Natural killer cell (primary cell): Measurements from ENCODE around the gene CHST4. TPM values are rescaled to one million over a fixed set of nuclear protein-coding genes. Genes with fewer than 3 reads are reported as not detected.
"Not testable (repeated sequence)": the region's sequence is repeated elsewhere in the genome, so short reads cannot be mapped to it uniquely, and the experiment has no call there.

ENCODE experiments used
- ATAC-seq, 3 donors: fragments of 150-1000 bp in 2 of 3; fragments of 200-7000 bp in 1 of 3; cut with Tn5 transposase; 1 replicate in 1 of 3; 2 replicates in 2 of 3; pipeline ENCODE4 v1.10.0; 2021; ENCODE audit warnings: mild to moderate bottlenecking in 2 of 3, moderate library complexity in 2 of 3
- DNase-seq, 2 donors: peaks; one replicate each; pipeline versions ENCODE4 v3.0.0 to v3.0.0-alpha.2; 2013 to 2021; ENCODE audit warnings: mixed read lengths in 1 of 2
- H3K27ac ChIP-seq: one replicate; pipeline ENCODE4 v1.5.1; 2013; ENCODE audit warnings: mild to moderate bottlenecking, low read length
- H3K27me3 ChIP-seq: one replicate; pipeline ENCODE4 v1.6.1; 2013; ENCODE audit warnings: low read length; ENCODE audit not compliant: control insufficient read depth, insufficient read depth
- H3K36me3 ChIP-seq: one replicate; pipeline ENCODE4 v1.6.1; 2013; ENCODE audit warnings: low read length; ENCODE audit not compliant: control insufficient read depth, insufficient read depth
- H3K4me1 ChIP-seq: one replicate; pipeline ENCODE4 v1.6.1; 2013; ENCODE audit warnings: low read length; ENCODE audit not compliant: control insufficient read depth, insufficient read depth
- H3K4me3 ChIP-seq: one replicate; pipeline ENCODE4 v1.5.1; 2013; ENCODE audit warnings: low read length
- H3K9me3 ChIP-seq: one replicate; pipeline ENCODE4 v1.6.1; 2013; ENCODE audit warnings: low read length; ENCODE audit not compliant: control insufficient read depth, insufficient read depth
- H3K27ac Mint-ChIP-seq, 2 donors: one replicate each; pipeline ENCODE4 v1.8.0; 2022; ENCODE audit warnings: mild to moderate bottlenecking in 2 of 2, mixed read lengths in 2 of 2, moderate library complexity in 1 of 2
- H3K27me3 Mint-ChIP-seq, 2 donors: one replicate each; pipeline ENCODE4 v1.8.0; 2022; ENCODE audit warnings: low read depth in 2 of 2, mixed read lengths in 2 of 2
- H3K36me3 Mint-ChIP-seq: one replicate; pipeline ENCODE4 v1.8.0; 2022; ENCODE audit warnings: mixed read lengths
- H3K4me1 Mint-ChIP-seq, 2 donors: one replicate each; pipeline ENCODE4 v1.8.0; 2022; ENCODE audit warnings: mixed read lengths in 2 of 2
- H3K4me3 Mint-ChIP-seq: one replicate; pipeline ENCODE4 v1.8.0; 2022; ENCODE audit warnings: mild to moderate bottlenecking, moderate library complexity, mixed read lengths
- H3K9me3 Mint-ChIP-seq, 2 donors: one replicate each; pipeline ENCODE4 v1.8.0; 2022; ENCODE audit warnings: mixed read lengths in 2 of 2
- CTCF ChIP-seq: fragments of 200-600 bp; IDR thresholded peaks from one replicate; pipeline ENCODE4 v1.8.0; 2022; ENCODE audit warnings: antibody characterized with exemption
- WGBS: methylation state at CpG from one replicate; pipeline ENCODE4 v1.1.7; 2013; ENCODE audit warnings: missing lambda C conversion rate; ENCODE audit not compliant: insufficient coverage; 5-methylcytosine and 5-hydroxymethylcytosine counted together
- intact Hi-C: fragments of 100-400 bp; cut with micrococcal nuclease; formaldehyde crosslinking; loops from one replicate; pipeline ENCODE4 v1.14.2; 2022
- total RNA-seq, 4 donors: library from RNA; stranded (reverse); fragments of 120-200 nt in 1 of 4; gene quantifications; one replicate each; pipeline versions ENCODE4 v1.2.3 to v1.2.4, GENCODE V29; 2013 to 2022

The CHST4 gene
- total RNA-seq, 3 donors from 2014 or later (not counting 1 experiment from before 2014, with no cell fraction given), result not detected

GRCh38 chr16:71573387-71574094 is 47.3 kb downstream of the CHST4 start:
- no peaks in the 10 kb centered on the region for H3K9me3 Mint-ChIP-seq
- H3K27me3 Mint-ChIP-seq, result peaks cover 12 to 29% of the 10 kb centered on the region in 2 donors
- Histone ChIP-seq H3K36me3 (no peaks in the 10 kb centered on the region), H3K4me1 (no peaks in the 10 kb centered on the region), H3K4me3 (no peak overlapping the region), H3K27ac (no peak overlapping the region), H3K9me3 (no peaks in the 10 kb centered on the region), H3K27me3 (no peaks in the 10 kb centered on the region)
- no peaks in the 10 kb centered on the region for H3K36me3 Mint-ChIP-seq
- intact Hi-C loops, result no loop called here
- no peak for TF ChIP-seq CTCF
- ATAC-seq (no peak), DNase-seq (no peak)
- no peak overlapping the region for H3K4me3 Mint-ChIP-seq
- no peak overlapping the region for H3K27ac Mint-ChIP-seq
- H3K4me1 Mint-ChIP-seq, result no peaks in the 10 kb centered on the region
- 86% methylated on average over 4 of the region's 5 CpGs for WGBS

- Mint-ChIP-seq H3K27me3 (peaks cover 12 to 24% of the 10 kb centered on the region in 2 donors), H3K27ac (no peak overlapping the region), H3K9me3 (no peaks in the 10 kb centered on the region), H3K36me3 (no peaks in the 10 kb centered on the region), H3K4me3 (no peak overlapping the region), H3K4me1 (no peaks in the 10 kb centered on the region)
- intact Hi-C loops, result no loop called here
- no peak for DNase-seq
- TF ChIP-seq CTCF, result no peak
- H3K4me1 ChIP-seq, result no peaks in the 10 kb centered on the region
- H3K36me3 ChIP-seq, result no peaks in the 10 kb centered on the region
- ATAC-seq, result no peak
- H3K9me3 ChIP-seq, result no peaks in the 10 kb centered on the region
- H3K27me3 ChIP-seq, result no peaks in the 10 kb centered on the region
- H3K27ac ChIP-seq, result no peak overlapping the region
- no peak overlapping the region for H3K4me3 ChIP-seq
These were observed 48.5 kb downstream of the CHST4 start for GRCh38 chr16:71574702-71575101.

- H3K36me3 Mint-ChIP-seq, result no peaks in the 10 kb centered on the region
- H3K27me3 Mint-ChIP-seq, result peaks cover 17 to 25% of the 10 kb centered on the region in 2 donors
- Histone ChIP-seq H3K36me3 (no peaks in the 10 kb centered on the region), H3K4me1 (no peaks in the 10 kb centered on the region), H3K9me3 (no peaks in the 10 kb centered on the region), H3K4me3 (no peak within 1 kb of the TSS), H3K27me3 (no peaks in the 10 kb centered on the region), H3K27ac (no peak within 1 kb of the TSS)
- intact Hi-C loops, result no loop called here
- no peak within 1 kb of the TSS for H3K4me3 Mint-ChIP-seq
- no peak for DNase-seq
- ATAC-seq, result no peak
- TF ChIP-seq CTCF, result no peak
- 41% methylated on average over 3 of the region's 3 CpGs for WGBS
- H3K4me1 Mint-ChIP-seq, result no peaks in the 10 kb centered on the region
- no peak within 1 kb of the TSS for H3K27ac Mint-ChIP-seq
- no peaks in the 10 kb centered on the region for H3K9me3 Mint-ChIP-seq
These were observed 50.7 kb downstream of the CHST4 start, which contains the start of gene TAT for GRCh38 chr16:71576971-71577370. Gene TAT (minus strand): TSS chr16:71577092. CDS start chr16:71576415, 677 bp downstream.

- H3K27ac Mint-ChIP-seq, ATAC-seq, H3K27ac ChIP-seq, intact Hi-C loops, H3K36me3 ChIP-seq, H3K9me3 ChIP-seq, DNase-seq, H3K4me3 ChIP-seq, H3K4me1 Mint-ChIP-seq, H3K9me3 Mint-ChIP-seq, H3K4me3 Mint-ChIP-seq, H3K4me1 ChIP-seq, H3K27me3 ChIP-seq, H3K36me3 Mint-ChIP-seq: not testable (repeated sequence)
- peaks cover 25 to 26% of the 10 kb centered on the region in 2 donors for H3K27me3 Mint-ChIP-seq
- 88% methylated on average over 5 of the region's 5 CpGs for WGBS
These were observed 56.3 kb downstream of the CHST4 start for GRCh38 chr16:71582553-71582848.
